ENCODE measurements around the gene MUS81.

GRCh38 chr11:65885231-65885630 is 25.0 kb downstream of the MUS81 start:
- TF ChIP-seq CTCF (IDR thresholded peaks at IDR 0.05) (no peak), POLR2A (IDR thresholded peaks at IDR 0.05) (no peak)

Data from transverse colon (tissue), 3 donors.